Fibroblast of pulmonary artery (primary cell): ENCODE results near the gene KCNIP1.

Experiments
- DNase-seq: peaks from one replicate; pipeline ENCODE4 v3.0.0-alpha.2; 2010; ENCODE audit warnings: low read depth
- H3K4me3 ChIP-seq: replicated peaks from 2 replicates; pipeline ENCODE4 v1.5.1; 2011; ENCODE audit warnings: low read depth, mild to moderate bottlenecking, control low read depth, low read length, moderate library complexity
- CTCF ChIP-seq: IDR thresholded peaks from 2 replicates; pipeline ENCODE4 v1.5.1; 2011; ENCODE audit warnings: mild to moderate bottlenecking, control low read depth, low read length, inconsistent platforms; ENCODE audit errors: missing control alignments

Gene KCNIP1

GRCh38 chr5:170523142-170523551, 19.3 kb downstream of the KCNIP1 start:
- TF ChIP-seq CTCF: no peak
- no peak for DNase-seq
- no peak overlapping the region for H3K4me3 ChIP-seq

- no peak overlapping the region for H3K4me3 ChIP-seq
- TF ChIP-seq CTCF: no peak
- DNase-seq: no peak
These were observed 20.0 kb downstream of the KCNIP1 start for GRCh38 chr5:170523830-170524229.

- no peak overlapping the region for H3K4me3 ChIP-seq
- no peak for TF ChIP-seq CTCF
- no peak for DNase-seq
These were observed 20.8 kb downstream of the KCNIP1 start for GRCh38 chr5:170524576-170524975.

- H3K4me3 ChIP-seq: no peak overlapping the region
- no peak for DNase-seq
- no peak for TF ChIP-seq CTCF
These were observed 21.8 kb downstream of the KCNIP1 start for GRCh38 chr5:170525470-170526211.

GRCh38 chr5:170527991-170528390, 24.2 kb downstream of the KCNIP1 start:
- H3K4me3 ChIP-seq: no peak overlapping the region
- no peak for DNase-seq
- TF ChIP-seq CTCF: no peak

GRCh38 chr5:170528976-170529375, 25.2 kb downstream of the KCNIP1 start:
- no peak for DNase-seq
- no peak for TF ChIP-seq CTCF
- H3K4me3 ChIP-seq: no peak overlapping the region

- no peak for TF ChIP-seq CTCF
- H3K4me3 ChIP-seq: no peak overlapping the region
- DNase-seq: no peak
These were observed 29.1 kb downstream of the KCNIP1 start for GRCh38 chr5:170532935-170533334.
